ENCODE data around the gene AQP3.

The AQP3 gene

DNA sequence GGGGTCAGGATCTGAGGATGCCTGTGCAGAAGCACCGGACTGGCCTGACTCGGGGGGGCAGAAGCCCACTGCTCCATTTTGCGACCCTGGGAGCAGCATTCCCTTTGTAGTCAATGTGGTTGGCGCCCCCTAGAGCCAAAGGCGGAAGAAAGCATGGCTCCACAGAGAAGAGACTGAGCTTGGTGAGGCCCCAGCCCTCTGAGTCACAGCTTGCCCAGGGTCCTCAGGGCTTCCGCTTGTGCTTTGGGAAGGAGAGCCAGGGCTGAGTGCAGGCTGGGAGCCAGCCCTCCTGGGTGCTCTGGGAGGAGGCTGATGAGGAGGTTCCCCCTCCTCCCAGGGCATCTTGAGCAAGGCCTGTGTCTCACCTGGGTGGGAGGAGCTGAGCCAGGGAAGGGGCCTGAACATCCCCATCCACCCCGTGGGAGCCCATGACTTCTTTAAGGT lies 5.5 kb upstream of the AQP3 start:
- H3K27ac ChIP-seq (ENCODE audit: low read depth, low read length, severe bottlenecking) = peak overlapping the region; percentile 58
- H3K36me3 ChIP-seq (ENCODE audit: control insufficient read depth, insufficient read depth, low read length) = no peaks in the 10 kb centered on the region
- H3K4me3 ChIP-seq (ENCODE audit: extremely low read depth, insufficient read depth, low read length, poor library complexity, severe bottlenecking) = no peak overlapping the region
- H3K4me1 ChIP-seq (ENCODE audit: control insufficient read depth, insufficient read depth, low read length, poor library complexity, severe bottlenecking) = peaks cover 13% of the 10 kb centered on the region
- H3K9me3 ChIP-seq (ENCODE audit: control insufficient read depth, low read length) = no peaks in the 10 kb centered on the region
- 0 to 10% methylated on average over 3 to 7 of the region's 7 CpGs for WGBS, 2 experiments (ENCODE audit: insufficient coverage in 2 of 2)

DNA sequence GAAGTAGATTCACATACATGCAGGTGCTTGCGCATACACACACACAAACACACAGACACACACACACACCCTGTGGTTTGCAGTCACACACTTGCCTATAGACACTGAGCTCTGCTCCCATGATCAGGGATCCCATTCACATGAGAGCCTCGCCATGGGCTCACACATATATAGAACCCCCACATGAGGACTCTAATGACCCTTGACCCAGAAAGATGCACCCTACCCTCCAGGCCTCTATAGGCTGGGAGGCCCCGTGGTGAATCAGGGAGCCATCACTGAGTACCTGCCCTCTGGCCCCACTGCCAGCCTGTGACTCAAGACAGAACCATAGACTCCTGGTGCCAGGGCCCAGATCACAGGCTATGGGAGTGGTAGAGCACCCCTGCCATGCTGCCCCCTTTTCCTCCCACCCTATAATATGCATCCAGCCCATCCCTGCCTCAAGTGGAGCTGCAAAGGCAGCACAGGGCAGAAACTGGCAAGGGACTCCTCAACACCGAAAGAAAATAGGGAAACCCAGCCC lies 3.3 kb upstream of the AQP3 start:
- H3K4me3 ChIP-seq (ENCODE audit: extremely low read depth, insufficient read depth, low read length, poor library complexity, severe bottlenecking) = no peak overlapping the region
- peaks cover 29% of the 10 kb centered on the region for H3K4me1 ChIP-seq (ENCODE audit: control insufficient read depth, insufficient read depth, low read length, poor library complexity, severe bottlenecking)
- H3K9me3 ChIP-seq (ENCODE audit: control insufficient read depth, low read length) = no peaks in the 10 kb centered on the region
- H3K36me3 ChIP-seq (ENCODE audit: control insufficient read depth, insufficient read depth, low read length) = no peaks in the 10 kb centered on the region
- WGBS, 2 experiments (ENCODE audit: insufficient coverage in 2 of 2) = 97 to 98% methylated on average over 3 to 4 of the region's 4 CpGs
- no peak overlapping the region for H3K27ac ChIP-seq (ENCODE audit: low read depth, low read length, severe bottlenecking)

DNA sequence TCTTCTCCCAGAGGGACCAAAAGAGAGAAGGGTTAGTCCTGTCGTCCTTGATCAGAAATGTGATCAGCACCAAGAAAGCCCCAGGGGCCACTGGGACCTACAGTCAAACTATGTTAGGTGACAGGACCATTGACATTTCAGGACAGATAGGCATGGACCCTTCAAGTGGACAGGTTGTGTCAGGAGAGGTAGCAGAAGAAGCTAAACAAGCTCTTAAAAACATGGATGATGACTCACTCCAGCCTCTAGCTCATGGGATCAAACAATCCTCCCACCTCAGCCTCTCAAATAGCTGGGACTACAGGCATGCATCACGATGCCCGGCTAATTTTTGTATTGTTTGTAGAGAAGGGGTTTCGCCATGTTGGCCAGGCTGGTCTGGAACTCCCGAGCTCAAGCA lies 2.3 kb upstream of the AQP3 start:
- Histone ChIP-seq H3K36me3 (ENCODE audit: control insufficient read depth, insufficient read depth, low read length) (no peaks in the 10 kb centered on the region), H3K4me1 (ENCODE audit: control insufficient read depth, insufficient read depth, low read length, poor library complexity, severe bottlenecking) (peaks cover 31% of the 10 kb centered on the region), H3K4me3 (ENCODE audit: extremely low read depth, insufficient read depth, low read length, poor library complexity, severe bottlenecking) (no peak overlapping the region), H3K9me3 (ENCODE audit: control insufficient read depth, low read length) (no peaks in the 10 kb centered on the region), H3K27ac (ENCODE audit: low read depth, low read length, severe bottlenecking) (no peak overlapping the region)
- WGBS, 2 experiments (ENCODE audit: insufficient coverage in 2 of 2) = 90 to 100% methylated on average over 1 to 2 of the region's 5 CpGs

DNA sequence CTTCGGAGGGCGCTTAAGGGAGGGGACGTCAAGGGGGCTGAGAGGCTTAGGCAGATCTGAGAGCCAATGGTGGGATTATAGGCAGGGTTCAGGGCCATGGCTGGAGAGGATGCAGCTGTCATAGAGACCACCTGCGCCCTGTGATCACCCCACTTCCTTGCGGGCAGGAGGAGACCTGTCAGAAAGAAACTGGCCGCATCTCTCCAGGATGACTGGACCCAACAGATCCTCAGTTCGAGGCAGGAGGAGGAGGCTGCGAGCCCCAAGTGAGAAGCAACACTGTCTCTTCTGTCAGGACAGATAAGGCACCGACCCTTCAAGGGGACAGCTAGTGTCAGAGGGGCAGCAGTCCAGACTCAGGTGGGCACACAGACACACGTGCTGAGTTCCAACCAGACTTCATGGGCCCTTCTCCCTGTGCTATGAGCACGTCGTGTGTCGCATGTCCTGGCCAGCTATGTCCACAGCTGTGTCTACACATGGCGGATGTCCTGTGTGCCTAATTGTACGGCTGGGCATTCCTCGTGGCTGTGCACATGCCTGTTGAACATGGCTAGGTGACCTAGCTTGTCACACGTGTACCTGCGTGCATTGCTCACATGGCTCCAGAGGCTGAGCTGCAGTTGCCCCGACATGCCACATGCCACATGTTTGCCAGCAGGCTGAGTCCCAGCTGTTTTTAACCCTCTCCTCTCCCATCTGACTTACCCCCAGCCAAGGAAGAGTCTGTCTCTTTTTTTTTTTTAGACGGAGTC lies 583 bp upstream of the AQP3 start:
- peak overlapping the region; percentile 32 for H3K4me3 ChIP-seq (ENCODE audit: extremely low read depth, insufficient read depth, low read length, poor library complexity, severe bottlenecking)
- H3K4me1 ChIP-seq (ENCODE audit: control insufficient read depth, insufficient read depth, low read length, poor library complexity, severe bottlenecking) = peaks cover 24% of the 10 kb centered on the region
- no peaks in the 10 kb centered on the region for H3K36me3 ChIP-seq (ENCODE audit: control insufficient read depth, insufficient read depth, low read length)
- no peak overlapping the region for H3K27ac ChIP-seq (ENCODE audit: low read depth, low read length, severe bottlenecking)
- WGBS, 2 experiments (ENCODE audit: insufficient coverage in 2 of 2) = 49 to 54% methylated on average over 18 to 20 of the region's 20 CpGs
- no peaks in the 10 kb centered on the region for H3K9me3 ChIP-seq (ENCODE audit: control insufficient read depth, low read length)

DNA sequence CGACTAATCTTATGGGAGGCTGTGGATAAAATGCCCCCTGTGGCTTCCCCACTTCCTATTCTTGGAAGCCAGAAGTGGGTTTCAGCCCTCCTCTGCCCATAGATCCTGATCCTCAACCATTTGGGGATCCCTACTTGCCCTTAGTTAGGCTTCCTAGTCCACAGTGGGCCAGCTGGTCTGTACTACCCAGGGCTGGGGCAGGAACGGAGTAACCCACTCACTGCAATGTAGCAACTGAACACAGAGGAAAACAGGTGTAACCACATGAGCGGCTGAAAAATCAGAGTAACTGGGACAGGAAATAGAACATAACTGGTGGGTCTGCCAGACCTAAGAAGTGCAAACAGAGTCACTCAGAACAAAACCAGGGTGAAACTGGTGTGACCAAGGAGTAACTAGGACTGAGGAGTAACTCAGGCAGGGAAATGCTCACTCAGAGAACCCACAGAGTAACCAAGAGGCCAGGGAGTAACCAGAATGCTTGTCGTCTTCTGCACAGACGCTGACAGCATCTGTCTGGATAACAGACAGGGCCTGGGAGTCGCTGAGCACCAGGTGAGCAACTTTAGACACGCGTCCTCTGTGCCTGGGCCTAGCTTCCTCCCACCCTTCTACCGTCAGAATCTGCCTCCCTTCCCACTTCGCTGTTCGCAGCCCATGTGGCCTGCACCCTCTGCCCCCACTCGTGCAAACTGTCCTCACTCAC lies 1.0 kb downstream of the AQP3 start:
- no peaks in the 10 kb centered on the region for H3K36me3 ChIP-seq (ENCODE audit: control insufficient read depth, insufficient read depth, low read length)
- no peak overlapping the region for H3K4me3 ChIP-seq (ENCODE audit: extremely low read depth, insufficient read depth, low read length, poor library complexity, severe bottlenecking)
- WGBS, 2 experiments (ENCODE audit: insufficient coverage in 2 of 2) = 65 to 73% methylated on average over 11 to 12 of the region's 12 CpGs
- H3K27ac ChIP-seq (ENCODE audit: low read depth, low read length, severe bottlenecking) = peak overlapping the region; percentile 49
- no peaks in the 10 kb centered on the region for H3K9me3 ChIP-seq (ENCODE audit: control insufficient read depth, low read length)
- H3K4me1 ChIP-seq (ENCODE audit: control insufficient read depth, insufficient read depth, low read length, poor library complexity, severe bottlenecking) = peaks cover 22% of the 10 kb centered on the region

DNA sequence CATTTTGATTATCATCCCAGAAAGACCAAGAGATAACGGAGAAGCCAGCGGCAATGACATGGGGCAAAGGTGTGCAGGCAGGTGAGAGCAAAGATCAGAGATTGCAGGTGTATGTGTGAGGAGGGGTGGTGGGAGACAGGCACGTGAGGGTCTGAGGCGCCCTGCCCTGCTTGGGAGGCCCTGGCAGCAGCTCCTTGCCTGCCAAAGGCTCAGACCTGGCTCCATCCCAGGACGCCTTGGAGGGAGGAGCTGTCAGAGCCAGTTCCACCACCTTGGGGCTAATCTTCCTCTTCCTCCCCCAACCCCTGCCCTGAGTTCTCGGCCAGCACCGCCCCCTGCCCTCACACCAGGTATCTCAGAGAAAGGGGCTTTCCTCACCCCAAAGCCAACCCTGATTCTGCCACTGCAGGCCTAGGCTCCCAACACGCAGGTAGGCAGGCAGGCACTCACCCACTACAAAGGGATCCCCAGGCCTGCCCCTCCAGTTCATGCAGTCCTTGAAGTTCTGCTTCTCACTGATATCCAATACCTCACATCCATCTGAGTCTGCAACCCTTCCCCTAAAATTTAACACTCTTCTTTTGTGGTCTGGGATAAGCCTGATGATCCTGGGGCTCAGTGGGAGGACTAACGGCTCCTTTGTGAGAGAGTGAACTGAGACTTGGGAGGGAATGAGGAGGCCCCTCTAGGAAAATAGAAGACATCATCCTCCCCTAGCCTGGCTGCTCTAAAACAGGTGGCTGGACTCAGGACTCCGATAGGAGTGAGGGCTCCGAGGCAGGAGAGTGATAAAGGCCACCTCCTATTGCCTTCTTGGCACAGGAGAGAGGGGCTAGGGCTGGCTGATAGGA lies 1.8 kb downstream of the AQP3 start:
- 78 to 90% methylated on average over 6 to 8 of the region's 11 CpGs for WGBS, 2 experiments (ENCODE audit: insufficient coverage in 2 of 2)
- Histone ChIP-seq H3K9me3 (ENCODE audit: control insufficient read depth, low read length) (no peaks in the 10 kb centered on the region), H3K36me3 (ENCODE audit: control insufficient read depth, insufficient read depth, low read length) (no peaks in the 10 kb centered on the region), H3K27ac (ENCODE audit: low read depth, low read length, severe bottlenecking) (no peak overlapping the region), H3K4me3 (ENCODE audit: extremely low read depth, insufficient read depth, low read length, poor library complexity, severe bottlenecking) (no peak overlapping the region), H3K4me1 (ENCODE audit: control insufficient read depth, insufficient read depth, low read length, poor library complexity, severe bottlenecking) (peaks cover 22% of the 10 kb centered on the region)

DNA sequence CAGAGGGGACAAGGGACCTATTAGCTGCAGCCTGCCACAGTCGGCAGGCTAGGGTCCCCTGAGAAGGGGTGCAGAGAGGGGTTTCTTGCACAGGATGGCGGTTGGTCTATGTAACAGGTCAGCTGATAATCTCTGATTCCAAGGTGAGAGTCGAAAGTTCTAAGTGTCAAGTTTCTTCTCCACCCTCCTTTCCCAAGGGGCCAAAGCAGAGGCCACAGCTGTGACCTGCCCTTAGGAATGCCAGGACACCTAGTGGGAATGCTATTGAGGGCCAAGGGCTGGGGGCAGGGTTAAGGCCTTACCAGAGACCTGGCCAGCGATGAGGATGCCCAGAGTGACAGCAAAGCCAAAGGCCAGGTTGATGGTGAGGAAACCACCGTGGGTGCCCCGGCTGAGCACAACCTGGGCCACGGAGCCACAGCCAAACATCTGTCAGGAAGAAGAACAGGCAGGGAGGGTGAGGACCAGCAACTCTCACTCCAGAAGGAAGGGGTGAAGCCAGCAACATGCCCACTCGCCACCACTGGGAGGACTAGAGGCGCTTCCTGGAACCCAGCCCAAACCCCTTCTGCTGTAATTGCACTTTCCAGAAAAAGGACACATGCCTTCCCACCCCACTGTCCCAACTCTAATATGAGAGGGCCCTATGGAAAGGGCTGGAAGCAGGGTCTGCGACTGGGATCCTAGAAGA lies 3.8 kb downstream of the AQP3 start:
- Histone ChIP-seq H3K4me3 (ENCODE audit: extremely low read depth, insufficient read depth, low read length, poor library complexity, severe bottlenecking) (no peak overlapping the region), H3K9me3 (ENCODE audit: control insufficient read depth, low read length) (no peaks in the 10 kb centered on the region), H3K4me1 (ENCODE audit: control insufficient read depth, insufficient read depth, low read length, poor library complexity, severe bottlenecking) (peaks cover 28% of the 10 kb centered on the region), H3K27ac (ENCODE audit: low read depth, low read length, severe bottlenecking) (no peak overlapping the region), H3K36me3 (ENCODE audit: control insufficient read depth, insufficient read depth, low read length) (no peaks in the 10 kb centered on the region)
- 83 to 90% methylated on average over 6 to 7 of the region's 10 CpGs for WGBS, 2 experiments (ENCODE audit: insufficient coverage in 2 of 2)

DNA sequence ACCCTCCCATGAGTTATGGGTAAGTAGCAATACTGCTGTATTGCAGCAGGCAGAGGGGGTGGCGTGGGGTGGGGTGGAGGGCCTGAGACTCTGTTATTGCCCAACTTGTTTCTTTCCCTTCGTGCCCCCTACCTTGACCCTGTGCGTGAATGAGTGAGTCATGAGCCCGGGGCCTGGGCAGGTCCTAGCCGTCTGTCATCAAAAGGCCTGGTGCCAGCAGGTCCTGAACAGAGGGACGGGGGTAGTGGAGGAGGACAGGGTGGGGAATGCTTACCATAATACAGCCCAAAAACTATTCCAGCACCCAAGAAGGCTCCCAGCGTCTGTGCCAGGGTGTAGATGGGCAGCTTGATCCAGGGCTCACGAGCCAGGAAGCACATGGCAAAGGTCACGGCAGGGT lies 4.3 kb downstream of the AQP3 start:
- H3K36me3 ChIP-seq (ENCODE audit: control insufficient read depth, insufficient read depth, low read length) = no peaks in the 10 kb centered on the region
- WGBS, 2 experiments (ENCODE audit: insufficient coverage in 2 of 2) = 78 to 79% methylated on average over 3 to 5 of the region's 9 CpGs
- no peaks in the 10 kb centered on the region for H3K9me3 ChIP-seq (ENCODE audit: control insufficient read depth, low read length)
- no peak overlapping the region for H3K4me3 ChIP-seq (ENCODE audit: extremely low read depth, insufficient read depth, low read length, poor library complexity, severe bottlenecking)
- no peak overlapping the region for H3K27ac ChIP-seq (ENCODE audit: low read depth, low read length, severe bottlenecking)
- peaks cover 25% of the 10 kb centered on the region for H3K4me1 ChIP-seq (ENCODE audit: control insufficient read depth, insufficient read depth, low read length, poor library complexity, severe bottlenecking)

DNA sequence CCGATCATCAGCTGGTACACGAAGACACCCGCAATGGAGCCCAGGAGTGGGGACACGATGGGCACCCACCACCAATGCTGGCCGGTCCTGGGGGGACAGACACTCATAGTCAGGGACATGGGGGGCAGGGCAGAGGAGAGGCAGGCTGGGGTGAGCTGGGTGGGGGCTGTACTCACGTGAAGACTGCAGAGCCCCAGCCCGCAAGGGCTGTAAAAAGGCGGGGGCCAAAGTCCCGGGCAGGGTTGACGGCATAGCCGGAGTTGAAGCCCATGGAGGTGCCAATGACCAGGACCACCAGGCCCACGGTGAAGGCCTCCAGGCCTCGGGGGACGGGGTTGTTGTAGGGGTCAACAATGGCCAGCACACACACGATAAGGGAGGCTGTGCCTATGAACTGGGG lies 5.3 kb downstream of the AQP3 start:
- Histone ChIP-seq H3K4me1 (ENCODE audit: control insufficient read depth, insufficient read depth, low read length, poor library complexity, severe bottlenecking) (peaks cover 18% of the 10 kb centered on the region), H3K9me3 (ENCODE audit: control insufficient read depth, low read length) (no peaks in the 10 kb centered on the region), H3K36me3 (ENCODE audit: control insufficient read depth, insufficient read depth, low read length) (no peaks in the 10 kb centered on the region), H3K4me3 (ENCODE audit: extremely low read depth, insufficient read depth, low read length, poor library complexity, severe bottlenecking) (no peak overlapping the region), H3K27ac (ENCODE audit: low read depth, low read length, severe bottlenecking) (no peak overlapping the region)
- WGBS, 2 experiments (ENCODE audit: insufficient coverage in 2 of 2) = 93 to 96% methylated on average over 7 to 13 of the region's 15 CpGs

DNA sequence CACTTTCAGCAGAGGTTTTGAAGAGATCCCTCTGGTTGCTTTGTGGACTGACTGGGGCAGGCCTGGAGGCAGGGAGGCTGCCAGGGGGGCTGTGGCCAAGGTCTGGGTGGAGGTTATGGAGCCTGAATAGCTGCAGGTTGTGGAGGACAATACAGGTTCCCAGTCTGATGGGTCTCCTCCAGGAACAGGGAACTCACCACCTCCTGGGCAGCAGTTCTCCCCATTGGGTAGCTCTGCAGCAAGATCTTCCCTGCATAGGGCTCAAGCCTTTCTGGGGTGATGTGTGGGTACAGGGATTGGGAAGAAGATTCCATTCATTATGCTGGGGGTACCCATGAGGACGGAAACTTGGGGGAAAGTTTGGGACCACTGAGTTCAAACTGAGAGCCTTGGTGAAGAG lies 6.8 kb downstream of the AQP3 start:
- H3K9me3 ChIP-seq (ENCODE audit: control insufficient read depth, low read length) = no peaks in the 10 kb centered on the region
- H3K36me3 ChIP-seq (ENCODE audit: control insufficient read depth, insufficient read depth, low read length) = no peaks in the 10 kb centered on the region
- 71 to 88% methylated on average over 1 of the region's 1 CpG for WGBS, 2 experiments (ENCODE audit: insufficient coverage in 2 of 2)
- H3K4me1 ChIP-seq (ENCODE audit: control insufficient read depth, insufficient read depth, low read length, poor library complexity, severe bottlenecking) = peaks cover 6% of the 10 kb centered on the region
- no peak overlapping the region for H3K4me3 ChIP-seq (ENCODE audit: extremely low read depth, insufficient read depth, low read length, poor library complexity, severe bottlenecking)
- H3K27ac ChIP-seq (ENCODE audit: low read depth, low read length, severe bottlenecking) = no peak overlapping the region
